ENCODE data around the gene SYT9. TPM values are rescaled to one million over a fixed set of nuclear protein-coding genes. Genes with fewer than 3 reads are reported as not detected.

Gene SYT9
- total RNA-seq, 1 donor from 2014 or later, result 2.9 TPM

GRCh38 chr11:7436657-7437056, 185.0 kb downstream of the SYT9 start:
- H3K27ac ChIP-seq, result no peak overlapping the region
- H3K4me1 ChIP-seq, result no peaks in the 10 kb centered on the region
- DNase-seq (ENCODE audit: extremely low spot score in 2 of 2), result no peak
- TF ChIP-seq POLR2AphosphoS5 (IDR thresholded peaks at IDR 0.05; ENCODE audit: insufficient read depth in 1 of 2, low read depth in 1 of 2), result no peak
- TF ChIP-seq, protein P1, sequence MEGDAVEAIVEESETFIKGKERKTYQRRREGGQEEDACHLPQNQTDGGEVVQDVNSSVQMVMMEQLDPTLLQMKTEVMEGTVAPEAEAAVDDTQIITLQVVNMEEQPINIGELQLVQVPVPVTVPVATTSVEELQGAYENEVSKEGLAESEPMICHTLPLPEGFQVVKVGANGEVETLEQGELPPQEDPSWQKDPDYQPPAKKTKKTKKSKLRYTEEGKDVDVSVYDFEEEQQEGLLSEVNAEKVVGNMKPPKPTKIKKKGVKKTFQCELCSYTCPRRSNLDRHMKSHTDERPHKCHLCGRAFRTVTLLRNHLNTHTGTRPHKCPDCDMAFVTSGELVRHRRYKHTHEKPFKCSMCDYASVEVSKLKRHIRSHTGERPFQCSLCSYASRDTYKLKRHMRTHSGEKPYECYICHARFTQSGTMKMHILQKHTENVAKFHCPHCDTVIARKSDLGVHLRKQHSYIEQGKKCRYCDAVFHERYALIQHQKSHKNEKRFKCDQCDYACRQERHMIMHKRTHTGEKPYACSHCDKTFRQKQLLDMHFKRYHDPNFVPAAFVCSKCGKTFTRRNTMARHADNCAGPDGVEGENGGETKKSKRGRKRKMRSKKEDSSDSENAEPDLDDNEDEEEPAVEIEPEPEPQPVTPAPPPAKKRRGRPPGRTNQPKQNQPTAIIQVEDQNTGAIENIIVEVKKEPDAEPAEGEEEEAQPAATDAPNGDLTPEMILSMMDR (IDR thresholded peaks at IDR 0.05), result no peak
- TF ChIP-seq POLR2A (IDR thresholded peaks at IDR 0.05), result no peak
- intact Hi-C loops (cut with DNase I), result no loop called here
- H3K9me3 ChIP-seq, result no peaks in the 10 kb centered on the region
- no peaks in the 10 kb centered on the region for H3K27me3 ChIP-seq
- no peaks in the 10 kb centered on the region for H3K36me3 ChIP-seq
- no peak overlapping the region for H3K4me3 ChIP-seq

GRCh38 chr11:7437696-7438095, 186.0 kb downstream of the SYT9 start:
- Histone ChIP-seq H3K27ac (no peak overlapping the region), H3K4me3 (no peak overlapping the region), H3K27me3 (no peaks in the 10 kb centered on the region), H3K4me1 (no peaks in the 10 kb centered on the region), H3K9me3 (no peaks in the 10 kb centered on the region), H3K36me3 (no peaks in the 10 kb centered on the region)
- TF ChIP-seq POLR2AphosphoS5 (IDR thresholded peaks at IDR 0.05; ENCODE audit: insufficient read depth in 1 of 2, low read depth in 1 of 2) (no peak), POLR2A (IDR thresholded peaks at IDR 0.05) (no peak)
- TF ChIP-seq, protein P1 (IDR thresholded peaks at IDR 0.05), result no peak
- intact Hi-C loops (cut with DNase I), result no loop called here
- no peak for DNase-seq (ENCODE audit: extremely low spot score in 2 of 2)

DNA sequence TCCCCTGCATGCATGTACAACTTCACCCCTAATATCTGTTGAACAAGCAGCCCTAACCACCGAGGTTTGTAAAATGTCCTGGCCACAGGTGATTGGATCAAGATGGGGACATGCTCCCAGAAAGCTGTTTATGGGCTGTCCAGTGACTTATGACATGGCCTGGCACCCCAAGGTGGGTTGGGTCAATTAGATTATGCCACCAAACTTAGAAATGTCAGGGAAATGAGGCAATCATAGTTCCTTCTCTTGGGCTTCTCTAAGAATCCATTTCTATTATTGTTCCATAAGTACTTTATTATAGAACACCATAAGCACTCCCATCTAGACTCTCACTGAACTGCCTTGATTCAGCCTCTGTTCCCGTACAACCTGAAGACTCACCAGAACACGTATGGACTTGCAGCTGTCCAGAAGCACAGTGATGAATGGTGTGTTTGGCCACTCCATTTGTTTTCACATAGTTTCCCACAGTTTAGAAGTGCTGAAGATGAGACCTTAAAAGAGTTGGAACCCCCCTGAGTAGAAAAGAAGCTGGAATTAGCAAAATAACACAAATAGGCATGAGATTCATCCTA, 188.1 kb downstream of the SYT9 start:
- H3K9me3 ChIP-seq, result no peaks in the 10 kb centered on the region
- DNase-seq (ENCODE audit: extremely low spot score in 2 of 2), result no peak
- intact Hi-C loops (cut with DNase I), result no loop called here

GRCh38 chr11:7442588-7443215, 191.0 kb downstream of the SYT9 start:
- DNase-seq (ENCODE audit: extremely low spot score in 2 of 2), result no peak
- TF ChIP-seq, protein P1 (IDR thresholded peaks at IDR 0.05), result peak; percentile 47 to 78 (median 66)
- TF ChIP-seq POLR2AphosphoS5 (IDR thresholded peaks at IDR 0.05; ENCODE audit: insufficient read depth in 1 of 2, low read depth in 1 of 2), result no peak
- intact Hi-C loops (cut with DNase I), result no loop called here

More for the DNA sequence above, 188.1 kb downstream of the SYT9 start:
- Histone ChIP-seq H3K4me3 (no peak overlapping the region), H3K27ac (no peak overlapping the region), H3K4me1 (no peaks in the 10 kb centered on the region), H3K36me3 (no peaks in the 10 kb centered on the region), H3K27me3 (no peaks in the 10 kb centered on the region)
- no peak for TF ChIP-seq POLR2A (IDR thresholded peaks at IDR 0.05)
- TF ChIP-seq, protein P1 (IDR thresholded peaks at IDR 0.05), result no peak
- TF ChIP-seq POLR2AphosphoS5 (IDR thresholded peaks at IDR 0.05; ENCODE audit: insufficient read depth in 1 of 2, low read depth in 1 of 2), result no peak

More at GRCh38 chr11:7442588-7443215, 191.0 kb downstream of the SYT9 start:
- Histone ChIP-seq H3K9me3 (no peaks in the 10 kb centered on the region), H3K4me3 (no peak overlapping the region), H3K27me3 (no peaks in the 10 kb centered on the region), H3K4me1 (no peaks in the 10 kb centered on the region), H3K36me3 (no peaks in the 10 kb centered on the region), H3K27ac (no peak overlapping the region)

Data from vagina (tissue), 2 donors.